22Rv1 (cell line): Measurements from ENCODE around the gene ERC1.

Source experiments
- CTCF ChIP-seq: fragments of 450-650 bp; IDR thresholded peaks from 2 replicates; pipeline ENCODE4 v1.5.1; 2017; ENCODE audit warnings: mild to moderate bottlenecking
- ZFX ChIP-seq: fragments of 450-650 bp; IDR thresholded peaks from 2 replicates; pipeline ENCODE4 v1.6.1; 2017; ENCODE audit warnings: antibody characterized with exemption, borderline replicate concordance

GRCh38 chr12:1479645-1480044 is 488.6 kb downstream of the ERC1 start:
- TF ChIP-seq CTCF: no peak
- TF ChIP-seq ZFX: no peak
